B cell (primary cell): Measurements from ENCODE around the gene SLC29A4.

Source experiments
- CTCF ChIP-seq: fragments of 200-600 bp; IDR thresholded peaks from one replicate; pipeline ENCODE4 v1.8.0; 2022; ENCODE audit warnings: antibody characterized with exemption, mild to moderate bottlenecking
- EZH2 ChIP-seq: IDR thresholded peaks from 2 replicates; pipeline ENCODE4 v1.6.1; 2012; ENCODE audit warnings: borderline replicate concordance, low read depth, mild to moderate bottlenecking, moderate library complexity, low read length; ENCODE audit not compliant: insufficient read depth, poor library complexity, severe bottlenecking

- TF ChIP-seq CTCF = no peak
- no peak for TF ChIP-seq EZH2
Observed at GRCh38 chr7:5345671-5346070, 62.9 kb downstream of the SLC29A4 start.
